DMS79 (cell line): ENCODE results near the gene CD74.

Source experiments
- DNase-seq: peaks from one replicate; lab custom pipeline; 2025; lab: John Stamatoyannopoulos, UW

Gene CD74

DNA sequence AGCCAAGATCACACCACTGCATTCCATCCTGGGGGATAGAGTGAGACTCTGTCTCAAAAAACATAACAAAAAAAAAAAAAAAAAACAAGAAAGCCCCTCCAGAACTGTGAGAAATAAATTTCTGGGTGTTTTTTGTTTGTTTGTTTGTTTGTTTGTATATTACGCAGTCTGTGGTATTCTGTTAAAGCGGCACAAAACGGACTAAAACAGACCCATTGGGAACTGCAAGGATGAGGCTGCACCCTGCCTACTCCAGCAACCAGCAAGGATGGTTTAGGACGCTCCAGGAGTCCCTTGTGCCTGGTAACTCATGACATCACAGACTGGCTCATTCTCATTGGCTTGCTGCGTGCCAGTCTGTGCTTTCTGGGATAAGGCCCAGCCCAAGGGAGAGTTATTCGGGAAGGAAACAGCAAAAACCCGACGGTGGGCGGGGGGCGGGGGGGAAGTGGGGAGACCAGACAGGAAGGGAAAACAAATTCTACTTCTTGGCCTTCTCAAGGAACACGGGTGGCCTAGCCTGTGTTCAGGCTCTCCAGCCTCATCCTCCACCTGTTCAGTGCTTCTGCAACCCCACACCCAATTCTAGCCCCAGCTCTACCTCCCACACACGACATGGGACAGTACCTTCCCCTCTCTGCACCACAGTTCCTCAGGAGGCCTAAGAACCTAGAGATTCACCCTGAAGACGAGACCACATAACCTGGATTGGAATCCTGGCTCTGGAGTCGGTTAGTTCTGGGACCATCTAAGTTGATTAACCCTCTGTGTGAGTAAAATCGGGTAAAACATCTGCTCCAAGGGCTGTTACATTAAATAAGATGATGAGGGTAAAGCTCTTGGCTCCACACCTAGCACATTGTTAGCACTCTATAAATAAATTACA, 2.8 kb downstream of the CD74 start:
- DNase-seq: no peak

DNA sequence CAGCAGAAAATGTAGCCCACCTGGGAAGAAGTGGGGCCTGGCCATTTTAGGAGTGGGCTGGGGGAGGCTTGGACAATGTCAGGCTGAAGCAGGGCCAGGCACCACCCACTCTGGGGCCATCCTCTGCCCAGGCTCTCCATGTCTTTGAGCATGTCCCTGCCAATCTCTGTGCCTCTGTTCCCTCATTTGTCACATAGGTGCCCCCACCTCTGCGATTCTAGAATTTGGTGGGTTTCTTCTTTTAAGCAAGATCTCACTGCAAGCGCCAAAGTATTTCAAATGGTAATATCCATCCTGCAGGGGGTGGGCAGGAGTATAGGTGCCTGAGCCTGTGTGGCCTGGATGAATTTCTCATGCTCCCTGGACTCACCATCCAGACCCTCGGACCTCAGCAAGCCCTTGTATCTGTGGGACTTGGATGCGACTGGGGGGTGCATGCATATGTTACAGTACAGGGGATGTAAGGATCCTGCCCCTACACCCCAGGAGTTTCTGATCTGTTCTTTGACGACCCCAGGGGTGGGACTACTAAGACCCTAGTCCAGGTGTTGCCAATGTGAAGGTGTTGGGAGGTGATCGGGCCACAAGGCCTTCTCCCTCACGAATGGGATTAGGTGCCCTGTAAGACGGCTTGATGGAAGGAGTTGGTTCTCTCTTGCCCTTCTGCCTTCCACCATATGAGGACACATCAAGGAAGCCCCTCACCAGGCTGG, 4.3 kb downstream of the CD74 start:
- DNase-seq: no peak

DNA sequence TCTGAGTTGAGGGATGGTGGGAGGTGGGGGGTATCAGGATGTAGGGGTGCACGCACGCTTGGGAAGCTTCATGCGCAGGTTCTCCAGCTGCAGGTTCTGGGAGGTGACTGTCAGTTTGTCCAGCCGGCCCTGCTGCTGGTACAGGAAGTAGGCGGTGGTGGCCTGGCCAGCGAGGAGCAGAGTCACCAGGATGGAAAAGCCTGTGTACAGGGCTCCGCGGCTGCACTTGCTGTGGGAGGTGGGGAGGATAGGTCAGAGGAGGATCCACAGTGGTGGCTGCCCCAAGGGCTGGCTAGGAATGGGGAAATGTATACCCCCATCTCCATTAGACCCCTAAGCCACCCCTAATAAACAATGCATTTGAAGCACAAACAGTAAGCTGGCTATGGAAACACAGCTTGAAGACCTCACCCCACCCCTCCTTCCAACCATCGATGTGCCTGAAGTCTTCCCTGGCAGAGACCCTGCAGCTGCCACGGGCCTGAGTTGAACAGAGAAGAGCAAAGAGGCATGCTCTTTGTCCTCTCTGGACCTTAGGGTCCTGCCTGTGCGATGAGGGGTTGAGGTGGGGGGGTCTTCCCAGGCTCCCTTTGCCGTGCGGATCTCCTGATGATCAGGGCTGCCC, 5.5 kb downstream of the CD74 start:
- DNase-seq: no peak

DNA sequence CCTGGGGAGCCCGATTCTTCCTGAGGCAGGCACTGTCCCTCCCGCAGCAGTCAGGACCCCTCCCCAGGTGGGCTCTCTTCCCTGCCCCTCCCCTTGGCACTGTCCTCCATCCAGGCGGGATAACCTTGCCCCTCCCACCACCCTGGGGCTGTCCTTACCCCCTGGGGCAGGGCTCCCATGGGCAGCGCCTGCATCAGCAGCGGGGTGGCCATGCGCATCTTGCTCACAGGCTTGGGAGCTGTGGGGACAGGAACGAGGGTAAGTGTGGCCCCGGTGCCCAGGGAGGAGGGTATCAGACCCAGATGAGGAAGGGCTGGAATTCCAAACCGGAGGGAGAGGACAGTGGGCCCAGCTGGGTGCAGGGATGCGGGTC, 6.0 kb downstream of the CD74 start:
- no peak for DNase-seq

DNA sequence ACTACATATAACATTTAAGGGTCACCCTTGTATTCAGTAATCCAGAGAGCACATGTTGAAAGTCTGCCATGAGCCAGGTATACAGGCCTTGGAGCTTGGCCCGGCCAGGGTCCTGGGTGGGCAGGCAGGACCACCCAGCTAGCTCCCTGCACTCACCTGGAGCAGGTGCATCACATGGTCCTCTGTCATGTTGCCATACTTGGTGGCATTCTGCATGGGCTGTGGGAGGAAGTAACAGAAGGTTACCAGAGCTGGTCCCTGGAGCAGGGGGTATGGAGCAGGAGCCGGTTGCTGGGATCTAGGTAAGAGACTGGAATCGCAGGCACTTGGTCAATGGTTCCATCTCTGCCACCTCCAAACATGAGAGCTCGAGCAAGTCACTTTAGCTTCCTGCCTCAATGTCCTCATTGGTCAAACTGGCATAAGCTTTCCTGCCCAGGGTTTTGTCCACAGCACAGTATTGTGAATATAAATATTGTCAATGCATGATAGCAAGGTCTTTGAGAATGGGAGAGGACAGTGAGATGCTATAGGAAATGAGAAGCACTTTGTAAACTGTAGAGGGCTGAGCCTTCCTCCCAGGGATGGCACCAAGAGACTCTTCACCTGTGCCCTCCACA, 6.5 kb downstream of the CD74 start:
- DNase-seq: no peak

DNA sequence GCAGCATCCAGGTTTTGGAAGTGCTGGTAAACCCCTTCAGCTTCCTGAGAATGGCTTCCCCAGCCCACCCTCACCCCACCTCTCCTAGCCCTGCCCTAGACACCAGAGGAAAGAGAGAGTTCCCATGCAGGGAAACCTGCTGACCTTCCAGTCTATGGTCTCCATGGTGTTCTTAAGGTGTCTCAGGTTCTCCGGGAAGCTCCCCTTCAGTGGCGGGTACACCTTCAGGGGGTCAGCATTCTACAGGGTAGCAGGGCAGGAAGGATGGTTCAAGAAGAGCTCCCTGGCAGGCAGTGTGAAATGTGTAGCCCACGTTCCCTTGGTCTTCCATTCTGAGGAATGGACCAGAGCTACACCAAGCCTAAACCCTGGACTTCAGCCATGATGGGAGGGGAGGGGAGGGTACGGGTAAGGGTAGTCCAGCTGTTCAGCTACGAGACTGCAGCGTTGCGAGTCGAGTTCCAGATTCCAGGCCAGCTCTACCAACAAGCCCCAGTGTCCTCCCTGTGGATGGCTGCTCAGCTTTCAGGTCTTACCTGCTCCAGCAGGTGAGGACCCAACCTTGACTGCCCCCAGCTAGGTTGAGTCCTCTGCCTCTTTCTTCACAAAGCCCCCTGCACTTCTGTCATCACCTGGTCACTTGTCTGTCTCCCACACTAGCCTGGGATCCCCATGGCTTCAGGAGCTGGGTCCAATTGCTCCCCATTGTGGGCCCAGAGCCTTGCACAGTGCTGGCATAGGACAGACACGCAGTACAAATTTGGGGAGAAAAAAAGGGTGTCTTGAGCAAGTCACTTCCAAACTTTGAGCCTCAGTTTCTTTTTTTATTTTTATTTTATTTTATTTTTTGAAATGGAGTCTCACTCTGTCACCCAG, 7.5 kb downstream of the CD74 start:
- DNase-seq: no peak

DNA sequence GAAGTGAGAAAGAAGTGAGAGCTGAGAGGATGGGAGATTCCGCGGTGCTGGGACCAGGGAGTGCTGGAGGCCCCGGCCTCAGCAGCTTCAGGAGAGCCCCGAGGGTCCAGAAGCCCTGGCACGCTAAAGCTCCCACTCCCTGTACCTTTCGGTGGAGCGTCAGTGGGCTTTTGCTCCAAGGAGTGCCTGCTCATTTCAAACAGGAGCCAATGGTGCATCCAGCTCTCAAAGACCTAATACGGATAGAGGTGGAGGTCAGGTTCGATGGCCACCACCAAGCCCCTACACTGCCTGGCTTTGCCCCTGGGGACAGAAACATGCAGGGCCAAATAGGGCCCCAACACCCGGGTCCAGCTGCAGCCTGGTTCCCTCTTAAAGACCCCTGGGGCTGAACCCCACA, 8.2 kb downstream of the CD74 start:
- DNase-seq: no peak

DNA sequence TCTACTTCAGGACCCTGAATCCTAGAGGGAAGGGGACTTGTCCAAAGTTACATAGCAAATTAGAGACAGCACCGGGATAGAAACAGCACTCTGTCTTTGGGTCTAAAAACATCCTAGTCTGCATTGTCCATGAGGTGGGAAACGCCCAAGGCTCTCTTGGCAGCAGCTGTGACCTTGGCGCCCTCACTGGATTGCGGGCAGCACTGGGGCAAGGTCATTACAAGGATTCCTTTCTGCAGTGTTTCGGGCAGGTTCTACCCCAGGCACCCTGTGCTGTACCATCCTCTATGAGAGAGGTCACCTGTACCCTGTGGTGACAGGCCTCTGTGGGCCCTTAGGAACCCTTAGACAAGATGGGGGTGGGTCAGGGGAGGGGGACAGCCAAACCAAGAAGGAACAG, 8.6 kb downstream of the CD74 start:
- DNase-seq: no peak

DNA sequence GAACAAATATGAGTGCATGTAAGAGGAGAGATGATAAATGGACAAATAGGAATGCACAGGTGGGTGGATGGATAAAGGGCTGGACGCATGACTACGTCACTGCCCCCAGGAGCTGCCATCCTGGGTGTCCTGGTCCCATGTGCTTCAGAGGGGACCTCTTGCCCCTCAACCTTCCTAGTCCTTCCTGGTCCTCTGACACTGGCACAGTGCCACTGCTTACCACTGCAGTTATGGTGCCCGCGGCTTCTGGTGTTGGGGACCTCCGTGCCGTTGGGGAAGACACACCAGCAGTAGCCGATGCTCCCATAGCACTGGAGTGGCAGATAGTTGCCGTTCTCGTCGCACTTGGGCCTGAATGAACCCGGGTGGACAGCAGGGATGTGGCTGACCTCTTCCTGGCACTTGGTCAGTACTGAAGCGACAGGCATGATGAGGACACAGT, 9.8 kb downstream of the CD74 start:
- no peak for DNase-seq

DNA sequence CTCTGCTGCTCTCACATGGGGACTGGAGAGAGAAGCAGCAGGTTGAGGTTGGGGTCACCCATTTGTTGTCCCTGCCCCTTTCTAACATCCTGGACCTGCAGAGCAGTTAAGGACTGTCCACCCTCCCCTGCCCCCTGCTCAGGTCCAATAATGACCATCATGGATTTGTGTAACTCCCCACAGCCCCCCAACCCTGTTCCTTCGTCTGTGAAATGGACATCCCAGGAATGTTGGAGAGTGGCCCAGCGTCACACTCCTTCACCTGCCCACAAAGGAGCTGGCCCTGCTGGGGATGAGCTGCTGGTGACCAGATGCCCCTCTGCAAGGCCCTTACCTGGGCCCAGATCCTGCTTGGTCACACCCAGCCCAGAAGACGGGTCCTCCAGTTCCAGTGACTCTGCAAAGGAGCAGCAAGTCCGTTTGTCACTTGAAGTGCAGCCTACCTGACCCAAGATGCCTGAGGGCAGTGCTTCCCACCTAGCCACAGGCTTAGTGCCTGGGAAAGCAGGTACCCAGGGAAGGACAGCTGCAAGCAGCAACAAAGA, 10.4 kb downstream of the CD74 start:
- DNase-seq: no peak

DNA sequence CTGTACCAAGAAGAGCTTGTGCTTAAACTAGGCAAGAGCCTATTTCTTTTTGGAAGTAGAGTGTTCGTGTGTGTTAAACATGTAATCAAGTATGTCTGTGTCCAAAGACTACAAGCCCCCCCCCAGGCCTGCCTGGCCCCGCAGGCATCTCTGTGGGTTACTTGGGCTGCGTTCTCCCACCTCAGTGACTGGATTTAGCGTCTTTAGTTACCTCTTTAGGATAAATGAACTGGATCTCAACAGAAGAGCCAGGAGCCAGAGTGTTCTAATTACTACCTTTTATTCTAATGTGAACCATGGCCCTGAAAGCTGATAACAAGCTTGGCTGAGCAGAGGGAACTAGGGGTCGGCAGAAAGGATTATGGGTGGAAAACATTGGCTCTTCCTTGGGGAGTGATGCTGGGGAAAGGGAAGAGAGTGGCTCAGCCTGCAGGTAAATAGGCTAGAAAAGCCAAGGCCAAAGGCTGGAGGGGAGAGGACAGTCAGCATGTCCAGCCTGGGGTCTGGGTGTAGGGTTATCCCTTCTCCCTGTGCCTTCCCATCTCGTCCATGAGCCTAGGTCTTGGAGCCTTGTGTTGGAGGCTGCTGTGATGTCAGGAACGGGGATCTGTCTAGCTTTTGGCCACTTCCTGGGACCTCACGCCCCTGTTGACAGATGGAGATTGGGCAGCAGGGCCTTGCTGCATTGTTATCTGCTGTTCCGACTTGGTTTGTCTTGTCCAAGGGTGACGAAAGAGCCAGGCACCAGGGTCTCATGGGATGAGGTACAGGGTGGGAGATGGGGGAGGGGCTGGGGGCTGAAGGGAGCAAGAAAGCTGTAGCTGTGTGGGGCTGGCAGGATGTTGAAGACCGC, 11.1 kb downstream of the CD74 start:
- no peak for DNase-seq

DNA sequence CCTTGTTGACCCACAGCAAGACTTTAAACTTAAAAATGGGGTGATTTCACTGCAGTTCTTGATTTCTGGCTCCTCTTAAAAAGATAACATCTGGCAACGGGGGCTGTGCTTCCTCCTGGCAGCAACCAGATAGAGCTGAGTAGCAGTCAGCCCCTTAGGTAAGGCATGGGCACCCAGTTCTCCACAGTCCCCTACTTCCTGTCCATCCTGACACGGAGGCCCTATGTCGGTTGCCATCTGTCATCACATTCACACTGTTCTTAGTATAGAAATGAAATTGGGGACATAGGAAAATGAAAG, 11.7 kb downstream of the CD74 start:
- no peak for DNase-seq

DNA sequence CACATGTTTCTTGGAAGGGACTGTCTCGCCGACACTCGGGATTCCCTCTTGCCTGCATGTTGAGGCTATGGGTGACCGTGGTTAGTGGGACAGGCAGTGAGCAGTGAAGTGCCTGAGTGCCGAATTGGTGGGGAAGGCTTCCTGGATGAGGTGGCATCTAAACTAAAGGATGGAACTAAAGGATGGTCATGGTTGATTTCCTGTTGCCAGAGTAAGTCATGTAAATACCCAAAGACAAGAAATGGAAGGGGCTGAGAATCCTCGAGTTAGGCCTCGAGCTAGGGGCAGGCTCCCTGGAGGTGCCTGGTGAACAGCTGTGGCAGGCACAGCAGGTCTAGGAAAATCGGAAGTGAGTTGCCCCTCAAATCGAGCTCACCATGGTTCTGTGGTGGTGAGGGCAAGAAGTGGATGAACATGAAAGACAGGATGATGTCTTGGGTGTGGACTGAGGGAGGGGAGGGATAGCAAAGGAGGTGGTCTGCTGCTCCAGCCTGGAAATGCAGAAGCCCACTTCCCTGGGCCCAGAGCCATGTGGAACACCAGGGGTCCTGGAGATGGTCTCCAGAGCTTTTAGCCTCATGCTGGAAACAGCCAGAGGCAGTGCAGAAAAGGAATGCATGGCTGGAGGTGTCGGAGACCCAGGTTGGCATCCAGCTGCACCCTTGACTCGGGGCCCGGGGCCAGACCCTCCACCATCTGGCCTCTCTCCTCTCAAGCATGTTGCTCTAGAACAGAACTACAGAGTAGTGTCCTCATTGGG, 12.2 kb downstream of the CD74 start:
- DNase-seq: no peak

DNA sequence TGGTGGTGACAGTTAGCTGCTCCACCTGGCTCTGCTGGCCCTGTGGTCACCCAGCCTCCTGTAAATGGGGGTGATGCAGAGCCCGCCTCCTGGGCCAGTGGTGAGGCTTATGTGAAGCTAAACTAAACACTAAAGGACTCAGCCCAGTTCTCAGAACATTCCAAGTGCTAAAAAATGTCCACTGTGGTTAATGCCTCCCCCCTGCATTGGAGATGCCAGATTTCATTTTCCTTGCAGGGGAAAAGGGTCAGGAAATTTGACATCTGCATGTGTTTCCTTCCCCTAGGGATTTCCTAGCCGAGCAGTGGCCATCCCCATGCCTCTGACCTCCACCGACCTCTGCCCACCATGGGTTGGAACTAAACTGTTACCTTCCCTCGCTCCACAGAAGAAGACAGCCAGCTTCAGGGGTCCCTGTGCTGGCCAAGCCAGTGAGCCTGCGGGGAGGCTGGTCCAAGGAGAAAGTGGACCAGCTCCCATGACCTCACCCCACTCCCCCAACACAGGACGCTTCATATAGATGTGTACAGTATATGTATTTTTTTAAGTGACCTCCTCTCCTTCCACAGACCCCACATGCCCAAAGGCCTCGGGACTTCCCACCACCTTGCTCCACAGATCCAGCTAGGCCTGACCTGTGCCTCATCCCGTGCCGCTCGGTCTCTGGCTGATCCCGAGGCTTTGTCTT, 13.0 kb downstream of the CD74 start:
- no peak for DNase-seq

DNA sequence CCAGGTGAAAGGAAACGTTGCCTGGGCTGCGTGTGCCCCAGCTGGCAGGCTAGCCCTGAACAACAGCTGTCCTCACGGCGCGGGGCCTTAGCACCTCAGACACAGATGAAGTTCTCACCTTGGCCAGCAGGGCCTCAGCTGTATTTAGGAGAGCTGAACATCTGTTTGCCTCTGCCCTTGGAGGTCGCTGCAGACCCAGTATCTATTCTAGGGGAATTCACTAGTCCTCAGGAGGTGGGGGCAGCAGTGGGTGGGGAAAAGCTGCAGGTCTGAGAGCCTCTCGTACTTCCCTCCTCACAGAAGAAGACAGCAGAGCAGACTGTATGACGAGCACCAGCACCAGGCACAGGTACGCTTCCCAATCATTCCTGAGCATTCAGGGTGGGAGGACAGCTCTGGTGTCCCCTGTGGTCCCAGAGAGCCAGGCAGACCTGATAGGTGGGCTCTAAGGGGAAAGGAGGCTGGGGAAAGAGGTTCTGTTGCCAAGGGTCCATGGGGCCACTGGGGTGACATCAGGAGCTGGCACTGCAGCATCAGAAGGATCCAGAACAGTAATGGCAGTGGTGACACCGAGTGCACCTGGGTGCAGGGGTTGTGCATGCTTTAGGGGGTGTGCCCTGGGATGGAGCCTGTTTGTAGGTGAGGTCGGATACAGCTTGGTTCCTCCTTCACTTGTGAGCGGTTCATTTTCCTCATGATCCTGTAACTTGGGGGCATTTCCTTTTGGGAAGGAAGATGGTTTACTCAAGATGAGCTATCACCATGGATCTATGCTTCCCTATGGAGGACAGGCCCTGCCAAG, 13.8 kb downstream of the CD74 start:
- DNase-seq: no peak

DNA sequence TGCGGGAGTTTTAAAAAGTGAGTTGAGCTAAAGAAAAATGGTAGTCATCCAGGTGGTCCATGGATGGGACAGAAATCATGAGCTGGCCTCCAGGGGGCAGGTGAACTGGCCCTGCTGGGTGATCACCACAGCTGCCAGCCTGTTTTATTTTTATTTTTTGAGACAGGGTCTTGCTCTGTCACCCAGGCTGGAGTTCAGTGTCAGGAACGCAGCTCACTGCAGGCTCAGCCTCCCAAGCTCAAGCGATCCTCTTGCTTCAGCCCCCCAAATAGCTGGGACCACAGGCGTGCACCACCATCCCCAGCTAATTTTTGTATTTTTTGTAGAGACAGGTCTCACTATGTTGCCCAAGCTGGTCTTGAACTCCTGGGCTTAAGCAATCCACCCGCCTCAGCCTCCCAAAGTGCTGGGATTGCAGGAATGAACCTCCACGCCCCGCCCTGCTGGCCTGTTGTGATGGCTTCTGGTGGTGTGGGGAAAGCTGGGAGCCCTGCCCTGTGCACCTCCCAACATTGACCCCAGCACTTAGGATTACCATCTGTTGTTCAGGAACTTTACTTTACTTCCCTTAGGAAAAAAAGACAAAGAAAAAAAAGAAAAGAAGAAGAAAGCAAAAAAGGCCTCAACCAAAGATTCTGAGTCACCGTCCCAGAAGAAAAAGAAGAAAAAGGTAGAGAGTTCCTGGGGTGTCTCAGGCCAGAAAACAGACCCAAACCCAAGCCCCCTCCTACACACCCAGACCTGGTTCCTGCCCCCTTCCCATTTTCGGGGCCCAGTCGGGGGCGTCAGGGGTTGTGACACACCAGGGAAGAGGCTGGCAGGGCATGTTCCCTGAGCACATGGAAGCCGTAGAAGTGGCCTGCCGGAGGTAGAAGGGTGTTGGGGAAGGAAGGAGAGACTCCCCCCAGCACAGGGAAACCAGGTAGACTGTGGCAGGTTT, 14.7 kb downstream of the CD74 start:
- DNase-seq: no peak

DNA sequence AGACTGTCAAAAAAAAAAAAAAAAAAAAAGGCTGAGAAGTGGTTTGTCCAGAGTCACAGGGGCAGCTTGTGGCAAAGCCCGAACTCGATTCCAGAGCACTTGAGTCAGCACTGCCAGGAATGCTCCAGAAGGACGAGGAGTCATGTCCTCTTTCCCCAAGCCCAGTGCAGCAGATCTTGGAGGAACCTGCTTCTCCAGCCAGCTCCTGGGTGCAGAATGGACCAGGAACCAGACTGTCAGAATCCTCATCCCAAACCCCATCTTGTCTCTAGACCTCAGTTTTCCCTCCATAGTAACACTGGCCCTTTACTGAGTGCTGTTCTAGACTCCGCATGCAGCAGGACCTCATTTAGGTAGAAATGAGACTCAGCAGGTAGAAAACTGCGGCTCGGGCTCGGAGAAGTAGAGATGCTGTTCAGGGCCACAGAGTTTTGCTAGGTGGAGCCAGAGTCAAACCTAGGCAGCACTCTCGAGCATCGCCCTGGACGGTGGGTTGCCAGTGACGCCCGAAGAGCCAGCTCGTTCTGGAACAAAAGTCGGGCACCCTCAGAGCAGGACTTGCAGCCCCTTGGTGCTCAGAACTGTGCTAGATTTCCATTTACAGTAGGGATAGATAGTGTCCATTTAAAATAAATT, 15.4 kb downstream of the CD74 start:
- DNase-seq: no peak
